GM12874 (cell line): ENCODE results near the gene KCNK3.

Experiments used
- CTCF ChIP-seq: IDR thresholded peaks from 2 replicates; pipeline ENCODE4 v1.5.1; 2011; ENCODE audit warnings: low read depth, mild to moderate bottlenecking, control low read depth, low read length, moderate library complexity; ENCODE audit not compliant: insufficient read depth

KCNK3 gene

GRCh38 chr2:26710743-26711456, 18.4 kb downstream of the KCNK3 start:
- TF ChIP-seq CTCF = no peak

- no peak for TF ChIP-seq CTCF
These were observed 19.1 kb downstream of the KCNK3 start for GRCh38 chr2:26711457-26712161.

GRCh38 chr2:26712486-26713465, 20.3 kb downstream of the KCNK3 start:
- TF ChIP-seq CTCF = no peak

GRCh38 chr2:26715528-26716270, 23.2 kb downstream of the KCNK3 start:
- TF ChIP-seq CTCF = no peak

- no peak for TF ChIP-seq CTCF
These were observed 23.8 kb downstream of the KCNK3 start for GRCh38 chr2:26716340-26716739.

GRCh38 chr2:26716769-26717168, 24.2 kb downstream of the KCNK3 start:
- TF ChIP-seq CTCF = no peak
